ENCODE results near the gene ERAP2.
A peak's percentile ranks its signal among the peaks of the same experiment; 100 is the strongest.

The ERAP2 gene

DNA sequence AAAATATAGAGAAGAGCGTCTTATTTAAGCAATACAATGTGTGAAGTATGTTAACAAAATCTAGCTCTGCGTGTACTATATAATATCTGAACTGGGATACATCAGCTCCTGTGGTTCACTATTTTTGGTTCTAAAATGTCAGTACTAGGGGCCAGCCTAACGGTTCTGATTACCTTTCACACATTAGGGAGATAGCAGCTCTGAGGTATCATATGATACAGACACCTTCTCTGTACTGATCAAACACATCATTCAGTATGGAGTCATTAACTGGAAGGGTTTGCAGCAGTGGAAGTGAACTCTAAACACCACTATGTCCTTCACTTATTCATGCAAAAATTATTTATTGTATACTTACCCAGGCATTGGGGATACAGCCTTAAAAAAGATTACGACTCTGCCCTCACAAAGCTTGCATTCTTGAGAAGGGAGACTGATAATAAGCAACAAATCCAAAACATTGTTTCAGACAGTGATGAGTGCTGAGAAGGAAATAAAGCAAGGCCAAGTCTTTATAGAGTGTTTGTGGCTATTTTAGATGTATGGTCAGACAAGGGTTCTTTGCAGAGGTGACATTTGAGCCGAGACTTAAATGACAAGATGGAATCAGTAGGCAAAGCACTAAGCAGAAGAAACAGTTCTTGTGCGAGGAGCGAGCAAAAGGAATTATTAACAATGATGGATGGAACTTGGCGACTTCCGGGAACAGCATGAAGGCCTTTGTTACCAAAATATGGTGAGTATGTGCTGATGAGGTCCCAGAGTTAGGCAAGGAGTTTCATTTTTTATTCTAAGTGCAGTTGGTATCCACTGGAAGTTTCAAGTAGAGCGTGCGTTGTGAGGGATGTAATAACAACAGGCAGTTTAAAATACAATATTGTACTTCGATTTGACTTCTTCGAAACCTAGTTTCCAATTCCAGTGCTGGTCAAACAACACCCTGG lies 57.7 kb downstream of the ERAP2 start:
- no peak for DNase-seq (ENCODE audit: low spot score)

DNA sequence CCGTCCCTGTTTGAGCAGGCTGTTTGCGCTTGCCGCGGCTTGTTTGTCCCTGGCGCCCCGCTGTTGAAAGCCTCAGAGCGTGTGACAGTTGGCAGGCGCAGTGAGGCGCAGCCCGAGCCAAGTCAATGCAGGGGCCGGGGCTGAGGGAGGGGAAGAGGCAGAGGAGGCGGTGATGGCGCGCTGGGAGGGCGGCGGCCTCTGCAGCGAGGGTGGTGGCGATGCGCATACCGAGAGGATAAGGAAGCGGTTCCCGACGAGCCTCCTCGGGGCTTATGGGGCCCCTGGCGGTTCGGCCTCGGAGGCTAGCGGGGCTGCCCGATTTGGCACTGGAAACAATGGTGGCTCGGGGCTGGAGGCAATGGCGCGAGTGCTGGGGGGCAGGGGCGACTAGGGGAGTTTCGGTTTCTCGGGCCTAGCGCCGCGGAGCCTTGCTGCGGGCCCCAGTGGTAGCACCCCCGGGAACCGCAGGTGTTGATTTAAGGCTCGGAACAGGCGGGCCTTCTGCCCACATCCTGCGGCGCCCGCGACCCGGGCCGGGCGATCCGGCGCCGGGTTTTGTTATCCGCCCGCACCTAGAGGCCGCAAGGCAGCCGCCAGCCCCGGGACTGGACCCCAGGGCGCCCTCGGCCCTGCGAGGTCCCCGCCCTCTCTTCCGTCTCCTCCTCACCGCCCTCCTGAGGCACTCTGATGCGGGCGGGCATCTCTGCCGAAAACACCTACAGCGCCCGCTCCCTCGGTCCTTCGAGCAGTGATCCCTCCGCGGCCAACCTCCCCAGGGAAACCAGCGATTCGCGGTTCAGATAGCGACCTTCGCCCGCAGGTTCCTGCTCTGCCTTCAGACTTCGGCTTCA lies 58.6 kb downstream of the ERAP2 start:
- peak; percentile 70 for DNase-seq (ENCODE audit: low spot score)

DNA sequence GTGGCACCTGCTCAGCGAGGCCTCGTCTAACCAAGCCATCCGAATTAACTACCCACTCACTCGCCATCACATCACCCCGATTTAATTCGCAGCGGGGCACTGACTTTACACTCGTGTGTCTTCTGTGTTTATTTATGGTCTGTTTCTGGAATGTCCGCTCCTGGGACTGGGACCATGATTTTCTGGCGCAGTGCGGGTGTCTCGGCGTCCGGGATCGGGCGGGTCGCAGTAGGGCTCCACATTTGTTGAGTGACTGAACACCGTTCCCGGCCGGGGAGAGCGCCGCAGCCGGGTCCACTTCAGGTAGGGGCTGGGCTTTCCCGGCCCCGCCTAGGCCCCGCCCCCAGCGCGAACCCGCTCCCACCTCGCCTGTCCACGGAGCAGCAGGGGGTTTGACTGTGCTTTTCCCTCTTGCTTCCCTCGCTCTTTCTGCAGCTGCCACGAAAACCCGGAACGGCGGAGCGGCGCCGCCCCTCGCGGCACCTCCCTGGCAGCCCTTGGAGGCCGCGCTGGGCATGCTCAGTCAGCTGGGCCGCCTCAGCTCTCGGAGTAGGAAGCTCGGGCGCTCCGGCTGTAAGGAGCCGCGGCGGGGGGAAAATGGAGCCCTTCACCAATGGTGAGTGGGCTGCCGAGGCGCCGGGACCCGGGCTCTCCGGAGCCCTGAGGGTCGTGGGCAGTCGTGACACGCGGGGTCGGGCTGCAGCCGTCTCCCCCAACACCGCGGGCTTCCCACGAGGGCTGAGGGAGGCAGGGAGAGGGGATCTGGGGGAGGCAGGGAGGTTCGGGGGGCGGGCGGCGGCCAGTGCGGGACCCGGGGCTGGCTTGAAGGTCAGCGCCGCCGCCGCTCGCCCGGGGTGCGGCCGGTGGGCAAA lies 59.5 kb downstream of the ERAP2 start, which contains the start of gene LNPEP:
TSS of gene LNPEP (plus strand) at position 522 of the 872 bp plus-strand sequence. CDS start at position 598, 76 bp downstream.
- DNase-seq (ENCODE audit: low spot score), result peak; percentile 88

DNA sequence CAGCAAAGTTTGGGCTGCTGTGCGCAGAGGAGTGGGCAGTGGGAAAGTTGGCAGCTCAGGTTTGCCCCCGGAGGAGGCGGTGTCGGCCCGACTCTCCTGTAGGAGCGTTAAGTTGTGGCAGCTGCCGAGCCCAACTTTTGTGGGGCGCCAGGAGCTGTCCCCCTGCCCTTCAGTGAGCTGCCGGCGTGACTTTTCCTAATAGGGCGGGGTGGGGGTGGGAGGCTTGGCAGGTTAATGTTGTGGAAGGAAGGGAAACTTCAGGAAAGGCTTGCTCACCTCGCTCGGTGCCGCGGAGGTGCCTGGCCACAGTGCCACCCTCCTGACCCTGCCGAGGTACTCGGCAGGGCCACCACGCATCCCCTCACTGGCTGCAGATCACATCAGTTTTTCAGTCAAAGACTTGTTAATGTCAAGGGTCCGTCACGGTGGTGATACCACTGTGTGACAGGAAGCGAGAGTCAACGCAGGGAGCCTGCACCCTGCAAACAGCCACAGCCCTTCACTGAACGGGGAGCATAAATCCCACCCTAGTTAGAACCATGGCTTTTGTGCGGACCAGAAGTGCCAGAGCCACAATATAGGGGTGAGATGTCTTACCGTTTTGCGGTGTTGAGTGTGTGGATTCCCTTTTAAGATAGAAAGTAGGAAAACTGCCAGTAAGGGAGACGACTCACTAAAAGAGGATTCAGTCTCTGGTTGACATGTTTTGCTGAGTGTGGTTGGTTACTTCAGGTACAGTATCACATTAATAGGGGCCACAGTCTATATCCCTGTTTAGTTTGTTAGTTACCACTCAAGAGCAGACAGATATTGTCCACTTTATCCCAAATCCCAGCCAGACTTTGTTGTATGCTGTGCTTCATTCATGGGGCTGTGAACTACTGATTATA lies 60.4 kb downstream of the ERAP2 start:
- DNase-seq (ENCODE audit: low spot score), result peak; percentile 10

DNA sequence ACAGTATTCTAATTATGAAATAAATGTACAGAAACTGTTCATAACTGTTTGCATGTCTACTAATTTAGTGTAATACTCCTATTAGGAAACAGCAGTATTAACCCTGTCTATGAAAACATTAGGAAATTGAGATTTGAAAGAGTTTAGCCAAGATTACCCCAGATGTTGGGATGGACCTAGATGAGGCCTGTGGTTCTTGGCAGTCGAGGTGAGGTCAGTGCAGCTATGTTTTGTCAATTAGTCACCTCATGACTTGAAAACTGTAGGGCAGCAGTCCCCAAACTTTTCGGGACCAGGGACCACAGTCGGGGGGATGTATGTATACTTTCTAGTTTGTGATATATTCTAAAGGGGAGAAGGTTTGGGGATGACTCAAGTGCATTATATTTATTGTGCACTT lies 64.3 kb downstream of the ERAP2 start:
- DNase-seq (ENCODE audit: low spot score), result no peak

DNA sequence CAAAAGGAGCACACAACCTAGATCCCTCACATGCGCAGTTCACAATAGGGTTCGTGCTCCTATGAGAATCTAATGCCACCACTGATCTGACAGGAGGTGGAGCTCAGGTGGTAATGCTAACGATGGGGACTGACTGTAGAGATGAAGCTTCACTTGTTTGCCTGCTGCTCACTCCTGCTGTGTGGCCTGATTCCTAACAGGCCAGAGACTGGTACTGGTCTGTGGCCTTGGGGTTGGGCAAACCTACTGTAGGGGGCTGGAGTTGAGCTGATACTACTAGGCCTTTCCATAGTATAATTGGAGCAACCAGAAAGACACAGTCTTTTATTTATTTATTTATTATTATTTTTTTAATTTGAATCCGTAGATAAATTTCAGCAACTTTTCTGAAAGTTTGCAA lies 64.8 kb downstream of the ERAP2 start:
- no peak for DNase-seq (ENCODE audit: low spot score)

DNA sequence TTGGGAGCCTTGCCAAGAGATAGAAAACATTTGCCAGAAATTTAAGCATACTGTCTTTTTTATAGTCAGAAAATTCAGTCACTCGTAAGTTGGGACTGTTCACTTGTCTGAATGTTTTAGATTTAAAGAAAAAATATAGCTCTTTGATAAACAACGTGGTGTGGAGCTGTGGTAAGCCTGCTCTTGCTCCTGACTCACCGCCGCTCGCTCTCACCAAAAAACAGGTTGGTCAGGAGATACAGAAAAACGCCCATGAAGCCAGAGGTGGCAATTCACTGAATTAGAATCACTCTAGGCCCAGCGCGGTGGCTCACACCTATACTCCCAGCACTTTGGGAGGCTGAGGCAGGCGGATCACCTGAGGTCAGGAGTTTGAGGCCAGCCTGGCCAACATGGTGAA lies 65.8 kb downstream of the ERAP2 start:
- DNase-seq (ENCODE audit: low spot score), result no peak

DNA sequence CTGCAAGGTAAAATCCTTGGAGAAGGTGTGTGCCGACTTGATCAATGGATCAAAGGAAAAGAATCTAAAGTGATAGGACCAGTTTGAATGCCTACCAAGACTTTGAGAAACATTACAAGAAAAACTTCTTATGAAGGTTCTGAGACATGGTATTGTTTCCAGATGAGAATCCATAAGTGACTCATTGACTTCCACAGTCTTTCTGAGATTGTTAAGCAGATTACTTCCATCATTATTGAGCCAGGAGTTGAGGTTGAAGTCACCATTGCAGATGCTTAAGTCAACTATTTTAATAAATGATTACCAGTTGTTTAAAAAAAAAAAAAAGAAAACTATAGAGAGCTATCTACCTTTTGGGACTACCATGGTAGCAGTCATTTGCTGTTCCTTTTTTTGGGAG lies 66.6 kb downstream of the ERAP2 start:
- DNase-seq (ENCODE audit: low spot score), result no peak

DNA sequence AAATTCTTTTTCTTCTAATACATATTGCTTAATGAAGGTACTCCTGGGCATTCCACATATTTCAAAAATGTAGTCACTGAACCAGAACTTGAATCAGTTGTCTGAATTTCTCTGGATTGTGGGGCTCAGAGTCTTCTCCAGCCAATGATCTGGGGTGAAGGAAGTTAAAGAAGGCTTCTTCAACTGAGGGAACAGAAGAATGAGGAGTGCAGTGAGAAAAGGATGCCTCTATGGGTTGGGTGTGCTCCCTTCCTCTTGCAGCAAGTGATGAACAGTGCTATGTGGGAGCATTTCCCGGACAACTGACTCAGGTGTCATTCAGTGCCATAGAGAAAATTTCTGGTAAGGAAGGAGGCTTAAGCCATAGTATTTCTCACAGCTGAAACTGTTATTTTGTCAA lies 67.5 kb downstream of the ERAP2 start:
- no peak for DNase-seq (ENCODE audit: low spot score)

DNA sequence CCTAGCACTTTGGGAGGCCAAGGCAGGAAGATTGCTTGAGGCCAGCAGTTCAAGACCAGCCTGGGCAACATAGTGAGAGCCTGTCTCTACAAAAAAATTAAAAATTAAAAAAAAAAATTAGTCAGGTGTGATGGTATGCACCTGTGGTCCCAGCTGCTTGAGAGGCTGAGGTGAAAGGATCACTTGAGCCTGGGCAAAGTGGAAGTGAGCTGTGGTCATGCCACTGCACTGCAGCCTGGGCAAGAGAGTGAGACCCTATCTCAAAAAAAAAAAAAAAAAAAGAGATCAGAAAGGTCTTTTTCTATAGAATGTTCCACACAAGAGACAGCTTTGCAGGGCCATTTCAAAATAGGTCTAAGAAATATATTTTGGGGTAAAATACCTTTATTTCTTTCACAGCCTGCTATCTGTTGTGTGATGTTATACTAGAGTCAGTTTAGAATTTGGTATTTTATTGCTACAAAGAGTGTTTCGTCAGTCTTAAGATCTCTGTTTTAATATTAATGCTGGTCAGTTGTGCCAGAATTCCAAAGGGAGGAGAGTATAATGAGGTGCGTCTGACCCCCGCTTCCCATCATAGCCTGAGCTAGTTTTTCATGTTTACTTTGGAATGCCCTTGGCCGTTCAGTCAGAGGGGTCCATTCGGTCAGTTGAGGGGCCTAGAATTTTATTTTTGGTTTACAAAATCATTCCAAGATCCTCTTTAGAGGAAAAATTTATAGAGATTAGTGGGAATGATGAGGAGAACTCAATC lies 69.0 kb downstream of the ERAP2 start:
- no peak for DNase-seq (ENCODE audit: low spot score)

DNA sequence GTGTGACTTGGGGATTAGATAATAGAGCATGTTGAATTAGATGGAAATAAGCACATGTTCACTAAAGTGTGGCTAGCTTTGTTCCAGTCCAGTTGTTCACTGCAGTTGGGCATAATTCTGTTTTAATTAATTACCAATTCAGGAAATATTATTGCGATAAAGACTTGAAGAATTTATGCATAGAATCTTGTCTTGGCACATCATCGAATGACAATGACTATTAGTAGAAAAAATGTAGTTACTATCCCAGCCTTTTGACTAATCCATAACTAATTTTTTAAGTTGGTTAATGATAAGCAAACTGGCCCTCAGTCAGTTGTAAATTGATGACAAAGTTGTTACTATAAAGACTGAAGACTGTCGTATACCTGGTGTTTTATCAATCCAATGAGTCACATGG lies 70.1 kb downstream of the ERAP2 start:
- DNase-seq (ENCODE audit: low spot score), result no peak

DNA sequence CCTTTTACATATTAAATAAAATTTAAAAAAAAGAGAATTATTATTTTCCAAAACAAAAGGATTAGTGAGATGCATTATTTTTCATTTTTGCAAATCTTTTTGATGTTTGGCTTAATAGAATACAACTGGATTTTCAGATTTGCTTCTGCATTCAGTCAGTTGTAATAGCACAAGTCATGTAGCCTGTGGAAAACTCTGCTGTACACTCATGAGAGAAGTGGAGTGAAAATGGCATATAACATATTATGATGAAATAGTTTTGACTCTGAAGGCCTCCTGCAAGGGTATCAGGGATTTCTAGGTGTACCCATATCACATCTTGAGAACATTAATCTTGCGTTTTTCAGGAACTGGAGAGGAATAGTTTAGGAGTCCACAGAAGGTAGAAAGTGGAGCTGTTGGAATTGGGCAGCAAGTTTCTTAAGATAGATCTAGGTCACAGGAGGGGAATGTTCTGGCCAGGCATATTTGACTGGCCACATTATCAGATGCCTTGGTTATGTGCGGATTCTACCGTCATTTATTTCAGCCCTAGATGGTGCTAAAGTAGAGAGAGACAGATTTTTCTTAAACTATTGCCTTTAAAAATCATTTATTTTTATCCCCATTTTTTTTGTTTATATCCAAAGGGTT lies 75.9 kb downstream of the ERAP2 start:
- DNase-seq (ENCODE audit: low spot score), result no peak

DNA sequence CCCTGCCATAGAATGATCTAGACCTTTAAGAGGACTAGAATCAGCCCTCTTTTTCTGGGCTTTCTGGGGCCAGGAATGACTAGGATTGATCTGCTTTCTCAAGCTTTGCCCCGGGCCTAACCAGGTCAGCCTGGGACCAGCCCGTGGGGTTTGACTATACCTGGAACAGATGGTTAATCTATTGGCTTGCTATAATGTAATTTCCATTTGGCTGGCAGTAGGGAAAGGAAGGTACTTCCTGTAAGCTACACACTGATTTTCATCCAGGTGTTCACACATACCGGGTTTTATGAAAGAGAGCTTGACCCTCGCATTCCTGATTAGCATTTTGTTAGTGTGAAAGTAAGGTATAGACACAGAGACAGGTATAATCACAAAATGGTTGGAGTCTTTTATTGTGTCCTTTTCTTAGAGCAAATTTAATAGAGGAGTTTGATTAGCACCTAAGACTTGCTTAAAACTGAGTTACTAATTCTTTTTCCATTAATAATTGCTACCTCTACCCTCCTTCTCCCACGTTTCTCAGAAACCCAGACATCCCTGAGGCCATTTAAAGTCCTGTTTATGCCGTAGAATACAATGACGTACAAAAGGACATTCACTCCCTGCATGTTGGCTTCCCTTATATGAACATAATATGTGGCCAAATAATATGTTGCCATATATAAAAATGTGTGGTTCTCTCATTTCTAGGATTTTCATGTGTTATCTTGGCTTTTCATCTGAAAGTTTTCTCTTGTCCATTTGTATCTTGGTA lies 76.9 kb downstream of the ERAP2 start:
- no peak for DNase-seq (ENCODE audit: low spot score)

DNA sequence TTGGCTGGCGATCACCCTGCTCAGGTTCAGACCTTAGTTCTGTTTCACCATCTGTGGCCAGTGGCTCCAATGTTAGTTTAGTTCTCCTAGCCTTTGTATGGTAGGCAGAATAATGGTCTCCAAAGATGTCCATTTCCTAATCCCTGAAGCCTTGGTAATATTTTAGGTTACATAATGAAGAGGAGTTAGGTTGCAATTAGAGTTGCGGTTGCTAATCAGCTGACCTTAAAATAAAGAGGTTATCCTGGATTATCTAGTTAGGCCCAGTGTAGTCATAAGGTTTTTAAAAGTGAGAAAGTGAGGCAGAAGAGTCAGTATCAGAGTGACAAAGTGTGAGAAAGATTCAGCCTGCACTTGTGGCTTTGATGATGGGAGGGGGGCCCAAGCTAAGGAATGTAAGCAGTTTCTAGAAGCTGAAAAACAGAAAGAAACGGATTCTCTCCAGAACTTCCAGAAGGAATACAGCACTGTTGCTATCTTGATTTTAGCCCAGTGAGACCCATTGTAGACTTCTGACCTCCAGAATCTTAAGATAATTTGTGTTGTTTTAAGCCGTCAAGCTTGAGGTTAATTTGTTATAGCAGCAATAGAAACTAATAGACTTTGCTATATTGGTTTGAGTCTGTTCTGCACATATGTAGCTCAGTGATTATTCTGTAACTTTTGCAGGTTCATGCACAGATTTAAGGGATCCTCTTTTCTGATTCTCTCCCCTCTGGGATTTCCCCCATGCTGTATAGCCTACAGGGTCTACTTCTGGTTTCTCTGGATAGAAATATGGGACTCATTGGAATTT lies 81.2 kb downstream of the ERAP2 start:
- DNase-seq (ENCODE audit: low spot score), result no peak

DNA sequence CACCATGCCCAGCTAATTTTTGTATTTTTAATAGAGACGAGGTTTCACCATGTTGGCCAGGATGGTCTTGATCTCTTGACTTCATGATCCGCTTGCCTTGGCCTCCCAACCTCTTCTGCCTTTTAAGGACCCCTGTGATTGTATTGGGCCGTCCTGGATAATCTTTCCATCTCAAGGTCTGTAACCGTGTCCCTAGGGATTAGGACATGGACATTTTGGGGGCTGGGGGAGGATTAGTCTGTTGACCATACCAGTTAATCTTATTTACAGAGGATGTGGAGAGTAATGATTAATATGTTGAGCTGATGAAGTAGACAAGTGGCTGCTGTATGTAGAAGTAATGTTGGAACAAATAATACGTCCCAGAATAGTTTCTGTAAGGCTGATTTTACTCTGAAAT lies 82.7 kb downstream of the ERAP2 start:
- DNase-seq (ENCODE audit: low spot score), result no peak

DNA sequence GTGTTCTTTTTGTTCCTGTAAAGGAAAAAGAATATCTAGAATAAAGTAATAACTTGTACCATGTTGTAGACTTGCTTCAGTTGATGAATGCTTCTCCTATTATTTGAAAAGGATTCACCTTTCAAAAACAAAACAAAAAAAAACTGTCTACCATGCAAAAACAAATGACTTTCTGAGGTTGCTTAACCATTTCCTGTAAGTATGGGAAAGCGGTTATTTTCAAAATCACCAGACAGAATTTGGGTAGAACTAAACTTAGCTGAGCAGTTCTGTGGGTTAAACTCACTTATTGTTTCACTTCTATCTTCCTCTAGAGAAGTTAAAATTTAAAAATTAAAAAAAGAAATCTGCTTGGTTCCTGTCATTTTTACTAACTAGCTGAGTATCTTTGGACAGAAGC lies 84.8 kb downstream of the ERAP2 start:
- DNase-seq (ENCODE audit: low spot score), result no peak

DNA sequence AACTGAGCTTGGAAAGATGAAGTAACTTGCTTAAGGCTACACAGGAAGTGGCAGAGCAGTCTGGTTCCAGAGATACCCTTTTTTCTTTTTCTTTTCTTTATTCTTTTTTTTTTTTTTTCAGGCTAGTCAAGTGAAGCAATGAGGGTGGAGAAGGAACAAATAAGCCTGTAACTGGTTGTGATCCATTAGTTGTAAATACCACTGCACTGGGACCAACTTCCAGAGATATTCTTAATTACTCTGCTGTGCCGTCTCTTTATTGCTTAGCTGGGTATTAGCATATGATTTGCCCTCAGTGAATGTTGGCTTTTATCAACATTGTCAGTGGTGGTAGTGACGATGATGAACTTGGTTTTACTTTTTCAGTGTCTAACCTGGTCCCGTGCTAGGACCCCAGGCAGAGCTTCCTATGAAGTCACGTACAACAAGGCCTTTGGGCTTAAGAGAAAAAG lies 86.3 kb downstream of the ERAP2 start:
- no peak for DNase-seq (ENCODE audit: low spot score)

DNA sequence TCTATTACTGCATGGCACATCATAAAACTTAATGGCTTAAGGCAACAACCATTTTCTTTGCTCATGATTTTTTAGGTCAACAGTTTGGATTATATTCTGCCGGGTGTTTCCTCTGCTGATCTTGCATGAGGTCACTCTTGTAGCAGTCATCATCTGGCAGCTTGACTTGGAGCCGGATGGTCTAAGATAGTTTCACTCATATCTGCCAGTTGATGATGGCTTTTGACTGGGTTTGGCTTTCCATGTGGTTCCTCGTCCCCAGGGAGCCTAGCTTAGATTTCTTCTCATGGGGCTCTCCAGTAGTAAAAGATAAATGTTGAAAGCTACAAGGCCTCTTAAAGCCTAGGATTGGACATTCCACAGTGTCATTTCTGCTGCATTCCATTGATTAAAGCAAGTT lies 87.0 kb downstream of the ERAP2 start:
- no peak for DNase-seq (ENCODE audit: low spot score)
